KMS-11 (cell line): Measurements from ENCODE around the gene AKNAD1.
"Not testable (repeated sequence)": the region's sequence is repeated elsewhere in the genome, so short reads cannot be mapped to it uniquely, and the experiment has no call there.

Experiments
- H2AFZ ChIP-seq: fragments of 200-600 bp; sonication (generic); 2 replicates; pipeline ENCODE4 v1.6.1; 2016; ENCODE audit warnings: antibody characterized with exemption, mixed run types, low read depth
- H3K27ac ChIP-seq: fragments of 200-600 bp; sonication (generic); 2 replicates; pipeline ENCODE4 v1.6.1; 2016; ENCODE audit warnings: mild to moderate bottlenecking, mixed run types
- H3K27me3 ChIP-seq: fragments of 200-600 bp; sonication (generic); 2 replicates; pipeline ENCODE4 v1.6.1; 2017; ENCODE audit warnings: mild to moderate bottlenecking, low read depth, mixed run types, moderate library complexity; ENCODE audit not compliant: insufficient read depth
- H3K36me3 ChIP-seq: fragments of 200-600 bp; sonication (generic); 2 replicates; pipeline ENCODE4 v1.6.1; 2017; ENCODE audit warnings: mild to moderate bottlenecking, mixed run types; ENCODE audit not compliant: insufficient read depth
- H3K4me1 ChIP-seq: fragments of 200-600 bp; sonication (generic); 2 replicates; pipeline ENCODE4 v1.6.1; 2016; ENCODE audit warnings: mild to moderate bottlenecking, low read depth, mixed run types; ENCODE audit not compliant: poor library complexity, severe bottlenecking
- H3K4me2 ChIP-seq: fragments of 200-600 bp; sonication (generic); 2 replicates; pipeline ENCODE4 v1.7.0; 2016; ENCODE audit warnings: mild to moderate bottlenecking, mixed run types
- H3K4me3 ChIP-seq: fragments of 200-600 bp; sonication (generic); IDR thresholded peaks from 2 replicates; pipeline ENCODE4 v1.6.1; 2017; ENCODE audit warnings: low read depth, low read length, mixed read lengths; ENCODE audit not compliant: insufficient read depth
- H3K79me2 ChIP-seq: fragments of 200-600 bp; sonication (generic); 2 replicates; pipeline ENCODE4 v1.6.1; 2016; ENCODE audit warnings: low read depth, mixed run types; ENCODE audit not compliant: insufficient read depth
- H3K9ac ChIP-seq: fragments of 200-600 bp; sonication (generic); 2 replicates; pipeline ENCODE4 v1.6.1; 2016; ENCODE audit warnings: mild to moderate bottlenecking, mixed run types
- H4K20me1 ChIP-seq: fragments of 200-600 bp; sonication (generic); 2 replicates; pipeline ENCODE4 v1.6.1; 2016; ENCODE audit warnings: mild to moderate bottlenecking, mixed run types; ENCODE audit not compliant: insufficient read depth
- TF ChIP-seq, protein P1 (sequence below): fragments of 200-600 bp; sonication (generic); conservative IDR thresholded peaks from 2 replicates; pipeline ENCODE4 v1.6.1; 2017; ENCODE audit warnings: low read depth, mild to moderate bottlenecking, antibody characterized with exemption, low read length, moderate library complexity, mixed read lengths

Gene AKNAD1

GRCh38 chr1:108785264-108785663 lies 71.6 kb downstream of the AKNAD1 start:
- H3K4me3 ChIP-seq: no peak overlapping the region

DNA sequence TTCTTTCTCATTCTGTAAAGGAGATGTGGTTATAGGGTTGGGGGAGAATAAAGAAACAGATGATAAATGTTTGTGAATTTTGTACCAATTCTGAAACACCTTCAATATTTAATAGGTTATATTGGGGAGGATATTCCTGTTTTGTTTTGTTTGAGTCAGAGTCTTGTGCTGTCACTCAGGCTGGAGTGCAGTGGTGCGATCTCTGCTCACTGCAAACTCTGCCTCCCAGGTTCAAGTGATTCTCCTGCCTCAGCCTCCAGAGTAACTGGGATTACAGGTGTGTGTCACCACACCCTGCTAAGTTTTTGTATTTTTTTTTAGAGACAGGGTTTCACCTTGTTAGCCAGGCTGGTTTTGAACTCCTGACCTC lies 75.3 kb downstream of the AKNAD1 start:
- not testable (repeated sequence) for H2AFZ ChIP-seq, H3K27ac ChIP-seq, H3K79me2 ChIP-seq, H3K4me2 ChIP-seq, H3K27me3 ChIP-seq, H3K9ac ChIP-seq, H3K36me3 ChIP-seq, H3K4me3 ChIP-seq, H4K20me1 ChIP-seq, H3K4me1 ChIP-seq

More at GRCh38 chr1:108785264-108785663, 71.6 kb downstream of the AKNAD1 start:
- TF ChIP-seq, protein P1, sequence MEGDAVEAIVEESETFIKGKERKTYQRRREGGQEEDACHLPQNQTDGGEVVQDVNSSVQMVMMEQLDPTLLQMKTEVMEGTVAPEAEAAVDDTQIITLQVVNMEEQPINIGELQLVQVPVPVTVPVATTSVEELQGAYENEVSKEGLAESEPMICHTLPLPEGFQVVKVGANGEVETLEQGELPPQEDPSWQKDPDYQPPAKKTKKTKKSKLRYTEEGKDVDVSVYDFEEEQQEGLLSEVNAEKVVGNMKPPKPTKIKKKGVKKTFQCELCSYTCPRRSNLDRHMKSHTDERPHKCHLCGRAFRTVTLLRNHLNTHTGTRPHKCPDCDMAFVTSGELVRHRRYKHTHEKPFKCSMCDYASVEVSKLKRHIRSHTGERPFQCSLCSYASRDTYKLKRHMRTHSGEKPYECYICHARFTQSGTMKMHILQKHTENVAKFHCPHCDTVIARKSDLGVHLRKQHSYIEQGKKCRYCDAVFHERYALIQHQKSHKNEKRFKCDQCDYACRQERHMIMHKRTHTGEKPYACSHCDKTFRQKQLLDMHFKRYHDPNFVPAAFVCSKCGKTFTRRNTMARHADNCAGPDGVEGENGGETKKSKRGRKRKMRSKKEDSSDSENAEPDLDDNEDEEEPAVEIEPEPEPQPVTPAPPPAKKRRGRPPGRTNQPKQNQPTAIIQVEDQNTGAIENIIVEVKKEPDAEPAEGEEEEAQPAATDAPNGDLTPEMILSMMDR: no peak
- Histone ChIP-seq H3K4me2 (no peak overlapping the region), H2AFZ (no peak overlapping the region), H3K4me1 (no peaks in the 10 kb centered on the region), H3K36me3 (no peaks in the 10 kb centered on the region), H3K79me2 (no peaks in the 10 kb centered on the region), H4K20me1 (no peaks in the 10 kb centered on the region), H3K9ac (no peak overlapping the region), H3K27ac (no peak overlapping the region), H3K27me3 (no peaks in the 10 kb centered on the region)

DNA sequence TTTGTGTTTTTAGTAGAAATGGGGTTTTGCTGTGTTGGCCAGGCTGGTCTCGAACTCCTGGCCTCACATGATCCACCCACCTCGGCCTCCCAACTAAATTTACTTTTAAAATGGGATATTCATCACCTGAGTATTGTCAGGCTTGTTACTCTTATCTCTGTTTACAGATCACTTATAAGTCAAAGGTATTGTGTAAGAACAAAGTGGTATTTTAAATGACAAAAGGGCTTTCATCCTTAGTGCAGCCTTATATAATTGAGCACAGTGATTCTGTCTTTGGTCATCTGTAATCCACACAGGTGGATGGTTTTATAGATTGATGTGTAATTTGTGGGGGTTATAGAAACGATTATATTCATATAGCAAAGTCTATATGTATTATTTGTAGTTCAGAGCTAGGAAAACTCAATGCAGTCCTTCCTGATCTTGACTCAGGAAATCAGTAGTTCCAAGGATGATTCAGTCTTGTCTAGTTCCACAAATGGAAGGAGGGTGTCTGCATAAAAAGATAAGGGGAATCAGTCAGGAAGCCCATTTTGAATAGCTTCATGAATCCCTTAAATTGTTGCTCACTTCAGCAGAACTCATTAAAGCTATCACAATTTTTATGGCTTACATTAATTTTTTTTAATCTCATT lies 75.8 kb downstream of the AKNAD1 start:
- H3K4me3 ChIP-seq: no peak overlapping the region
- no peaks in the 10 kb centered on the region for H3K36me3 ChIP-seq
- no peak overlapping the region for H2AFZ ChIP-seq
- H3K27me3 ChIP-seq: no peaks in the 10 kb centered on the region
- no peak overlapping the region for H3K4me2 ChIP-seq
- H3K9ac ChIP-seq: no peak overlapping the region
- no peaks in the 10 kb centered on the region for H4K20me1 ChIP-seq
- no peak overlapping the region for H3K27ac ChIP-seq
- TF ChIP-seq, protein P1: no peak
- no peaks in the 10 kb centered on the region for H3K79me2 ChIP-seq
- no peaks in the 10 kb centered on the region for H3K4me1 ChIP-seq

DNA sequence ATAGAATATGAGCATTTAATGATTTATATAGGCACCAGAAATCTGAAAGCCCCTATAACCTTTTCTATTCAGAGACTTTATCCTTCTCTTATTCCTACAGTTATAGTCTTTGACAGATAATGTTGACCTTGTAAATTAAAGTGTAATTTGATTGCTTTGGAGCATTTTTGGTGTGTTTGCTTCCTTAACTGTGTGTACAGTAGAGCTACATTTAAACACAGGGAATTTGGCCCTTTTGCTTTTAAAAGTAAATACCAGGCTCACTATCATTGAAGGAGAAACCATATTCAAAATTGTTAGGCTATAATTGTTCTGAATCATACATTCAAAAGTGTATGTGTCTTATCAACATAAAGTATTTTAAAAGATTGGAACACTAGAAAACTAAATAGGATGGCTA lies 77.4 kb downstream of the AKNAD1 start:
- H3K27me3 ChIP-seq: no peaks in the 10 kb centered on the region
- TF ChIP-seq, protein P1: no peak
- no peaks in the 10 kb centered on the region for H3K36me3 ChIP-seq
- no peaks in the 10 kb centered on the region for H4K20me1 ChIP-seq
- H3K9ac ChIP-seq: no peak overlapping the region
- H2AFZ ChIP-seq: no peak overlapping the region
- H3K79me2 ChIP-seq: no peaks in the 10 kb centered on the region
- H3K4me2 ChIP-seq: no peak overlapping the region
- H3K4me1 ChIP-seq: no peaks in the 10 kb centered on the region
- no peak overlapping the region for H3K4me3 ChIP-seq
- no peak overlapping the region for H3K27ac ChIP-seq

- Histone ChIP-seq H3K4me3 (no peak overlapping the region), H3K4me2 (no peak overlapping the region), H2AFZ (no peak overlapping the region), H3K9ac (no peak overlapping the region), H4K20me1 (no peaks in the 10 kb centered on the region), H3K36me3 (no peaks in the 10 kb centered on the region), H3K27me3 (no peaks in the 10 kb centered on the region), H3K79me2 (no peaks in the 10 kb centered on the region), H3K4me1 (no peaks in the 10 kb centered on the region), H3K27ac (no peak overlapping the region)
- TF ChIP-seq, protein P1: no peak
These were observed 79.1 kb downstream of the AKNAD1 start for GRCh38 chr1:108777839-108778238.
